OCI-M2 (cell line): ENCODE data around the gene NLRP6.

Experiments used
- DNase-seq: peaks from one replicate; lab custom pipeline; 2025; ENCODE audit not compliant: unreplicated experiment; lab: John Stamatoyannopoulos, UW

Gene NLRP6

GRCh38 chr11:292211-293121 lies 14.3 kb downstream of the NLRP6 start:
- no peak for DNase-seq

GRCh38 chr11:293271-293851 lies 15.2 kb downstream of the NLRP6 start:
- no peak for DNase-seq

GRCh38 chr11:293852-294661 lies 15.8 kb downstream of the NLRP6 start:
- DNase-seq = no peak

DNA sequence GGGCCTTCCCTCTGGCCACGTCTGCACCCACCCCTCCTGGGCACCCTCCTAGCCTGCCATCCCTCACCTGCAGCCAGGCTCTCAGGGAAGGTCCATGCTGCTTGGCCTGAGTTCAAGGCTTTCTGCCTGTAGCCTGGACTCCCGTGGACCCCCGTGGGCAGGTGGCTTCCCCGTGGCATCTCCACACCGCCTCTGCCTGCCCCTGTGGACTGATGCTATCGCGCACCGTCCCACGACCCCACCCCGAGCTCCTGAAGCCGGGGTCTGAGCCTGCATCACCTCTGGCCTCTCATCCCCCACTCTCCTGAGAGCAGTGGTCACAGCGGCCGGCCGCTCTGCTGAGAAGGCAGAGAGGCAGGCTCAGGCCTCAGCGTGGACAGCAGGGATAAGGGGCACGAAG lies 16.6 kb downstream of the NLRP6 start:
- DNase-seq = no peak

GRCh38 chr11:295351-296170 lies 17.4 kb downstream of the NLRP6 start:
- DNase-seq = no peak

- DNase-seq = no peak
These were observed 18.2 kb downstream of the NLRP6 start for GRCh38 chr11:296171-297050.

DNA sequence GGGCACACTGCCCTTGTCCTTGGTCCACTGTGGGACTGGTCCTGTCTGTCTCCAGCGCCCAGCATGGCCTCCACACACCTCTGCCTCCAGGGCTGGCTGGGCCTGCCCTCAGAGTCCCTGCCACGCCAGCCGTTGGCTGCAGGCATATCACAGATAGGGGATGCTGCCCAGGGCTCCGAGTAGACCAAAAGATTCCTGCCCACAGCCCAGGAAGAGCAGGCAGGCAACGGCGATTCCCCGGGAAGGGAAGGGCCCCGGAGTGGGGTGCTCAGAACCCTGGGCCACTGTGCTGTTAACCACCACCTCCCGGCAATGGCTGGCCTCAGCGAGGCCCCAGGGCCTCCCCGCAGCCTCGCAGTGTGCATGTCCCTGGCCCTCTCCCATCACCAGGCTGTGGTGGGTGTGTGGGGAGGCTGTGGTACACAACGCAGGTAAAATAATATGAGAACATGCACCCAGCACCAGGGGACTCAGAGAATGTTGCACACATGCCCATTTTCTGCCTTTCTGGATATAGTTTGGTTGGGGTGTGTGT lies 18.9 kb downstream of the NLRP6 start:
- no peak for DNase-seq

DNA sequence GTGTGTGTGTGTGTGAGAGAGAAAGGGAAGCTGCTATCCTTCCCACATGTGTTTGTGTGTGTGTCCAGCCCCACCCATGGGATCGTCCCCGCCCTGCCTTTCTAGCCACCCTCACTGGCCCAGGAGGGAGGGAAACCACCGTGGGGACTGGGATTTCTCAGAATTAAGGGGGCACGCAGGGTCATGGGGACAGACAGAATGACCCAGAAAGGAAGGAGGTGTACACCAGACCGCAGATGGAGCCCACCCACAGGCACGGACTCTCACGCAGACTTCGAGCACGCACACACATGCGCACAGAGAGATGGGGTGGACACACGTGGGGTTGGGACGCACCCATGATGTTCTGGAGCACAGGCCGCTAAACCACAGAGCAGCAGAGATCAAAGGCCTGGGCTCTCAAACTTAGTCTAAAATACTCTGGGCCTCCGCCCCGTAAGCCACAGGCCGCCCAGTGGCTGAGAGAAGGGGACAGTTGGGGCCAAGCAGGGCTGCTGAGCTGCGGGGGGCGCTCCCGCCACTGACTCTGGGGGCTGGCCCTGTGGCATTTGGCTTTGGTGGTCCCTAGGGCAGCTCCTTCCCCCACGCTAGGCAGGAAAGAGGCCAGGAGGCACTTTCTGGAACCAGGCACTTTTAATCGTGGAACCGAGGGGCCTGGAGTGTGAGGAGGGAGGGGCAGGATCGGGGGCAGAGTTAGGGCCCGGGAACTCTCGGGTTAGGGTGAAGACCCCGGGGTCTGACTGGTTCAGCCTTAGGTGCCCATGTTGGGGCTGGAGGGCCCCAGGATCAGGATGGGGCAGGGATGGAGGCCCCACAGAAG lies 19.6 kb downstream of the NLRP6 start:
- DNase-seq = no peak

GRCh38 chr11:298406-299065 lies 20.3 kb downstream of the NLRP6 start:
- DNase-seq = no peak

DNA sequence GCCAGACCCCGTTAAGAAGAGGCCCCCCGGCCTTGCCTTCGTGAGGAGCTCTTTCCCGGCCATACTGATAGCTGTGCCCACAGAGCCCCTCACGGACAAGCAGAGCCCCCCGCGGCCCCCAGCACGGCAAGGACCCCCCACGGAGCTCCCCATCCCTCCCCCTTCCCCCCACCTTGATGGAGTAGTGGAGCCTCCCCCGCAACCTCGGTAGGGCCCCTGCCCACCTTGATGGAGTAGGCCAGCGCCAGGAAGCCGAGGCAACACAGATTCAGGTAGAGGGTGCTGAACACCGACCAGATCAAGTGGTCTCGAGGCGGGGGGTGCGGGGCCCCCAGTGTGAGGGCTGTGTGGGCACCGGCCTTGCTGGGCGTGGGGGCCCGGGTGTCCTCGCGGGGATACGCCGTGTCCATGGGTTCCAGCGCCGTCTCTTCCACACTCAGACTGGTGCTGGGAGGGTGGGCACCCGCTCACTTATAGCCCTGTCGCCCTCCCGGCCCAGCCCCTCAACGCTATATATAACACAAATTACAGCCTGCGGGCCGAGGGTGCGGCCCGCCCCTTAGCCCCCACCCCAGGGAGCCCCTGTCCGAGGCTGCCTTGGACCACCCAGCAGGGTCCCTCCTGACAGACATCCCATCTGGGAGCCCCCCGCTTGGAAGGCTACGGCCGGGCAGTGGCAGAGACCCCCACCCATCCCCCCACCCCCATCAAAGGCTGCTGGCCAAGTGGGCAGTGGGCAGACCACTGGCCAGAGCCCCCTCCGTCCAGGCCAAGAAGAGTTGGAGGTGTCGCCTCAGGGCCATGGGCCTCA lies 21.1 kb downstream of the NLRP6 start, which contains the start of gene IFITM5:
Gene IFITM5 (minus strand): TSS at position 446 of the 811 bp plus-strand sequence. CDS start 36 bp downstream, at position 410.
- DNase-seq = no peak

DNA sequence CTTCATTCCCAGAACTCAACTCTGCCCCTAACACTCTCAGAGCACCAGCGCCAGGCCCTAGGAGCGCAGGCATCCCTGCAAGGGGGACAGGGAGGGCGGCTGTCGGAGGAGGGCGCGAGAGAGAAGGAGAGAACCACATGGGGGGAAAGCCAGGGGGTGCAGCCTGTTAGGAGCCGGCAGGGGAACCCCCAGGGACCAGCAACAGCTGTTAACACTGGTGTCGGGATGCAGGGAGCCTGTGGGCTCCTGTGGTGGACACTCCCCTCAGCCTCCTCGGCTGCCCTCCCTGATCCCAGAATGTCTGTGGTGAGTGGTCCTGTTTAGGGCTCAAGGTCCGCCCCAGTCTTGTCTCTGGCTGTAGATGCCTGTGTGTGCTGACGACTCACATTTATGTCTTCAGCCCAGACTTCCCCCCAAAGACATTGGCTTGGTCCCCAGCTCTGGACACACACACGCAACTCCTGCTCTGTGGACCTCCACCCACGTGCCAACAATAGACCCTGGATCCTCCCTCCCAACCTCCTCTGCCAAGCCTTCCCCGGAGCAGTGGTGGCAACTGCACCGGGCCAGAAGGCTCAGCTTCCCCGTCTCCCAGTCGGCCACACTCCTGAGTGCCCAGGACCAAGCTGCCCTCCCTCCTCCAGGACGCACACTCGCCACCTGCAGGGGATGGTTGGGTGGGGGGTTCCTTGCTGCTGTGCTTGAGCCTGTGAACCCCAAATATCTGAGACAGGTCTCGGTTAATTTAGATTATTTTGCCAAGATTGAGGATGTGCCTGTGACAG lies 21.9 kb downstream of the NLRP6 start:
- no peak for DNase-seq

DNA sequence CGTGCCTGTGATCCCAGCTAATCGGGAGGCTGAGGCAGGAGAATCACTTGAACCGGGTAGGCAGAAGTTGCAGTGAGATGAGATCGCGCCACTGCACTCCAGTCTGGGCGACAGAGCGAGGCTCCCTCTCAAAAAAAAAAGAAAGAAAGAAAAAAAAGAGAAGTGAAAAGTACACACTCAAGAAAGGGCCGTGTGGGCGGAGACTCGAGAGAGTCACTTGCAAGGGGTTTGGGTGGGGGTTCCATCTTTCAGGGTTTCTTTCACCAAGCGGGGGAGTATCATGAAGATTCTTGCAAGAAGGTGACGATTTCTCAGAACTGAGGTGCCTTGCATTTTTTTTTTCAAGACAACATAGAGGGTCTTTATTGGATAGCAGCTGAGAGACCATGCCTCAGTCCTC lies 25.2 kb downstream of the NLRP6 start:
- no peak for DNase-seq

DNA sequence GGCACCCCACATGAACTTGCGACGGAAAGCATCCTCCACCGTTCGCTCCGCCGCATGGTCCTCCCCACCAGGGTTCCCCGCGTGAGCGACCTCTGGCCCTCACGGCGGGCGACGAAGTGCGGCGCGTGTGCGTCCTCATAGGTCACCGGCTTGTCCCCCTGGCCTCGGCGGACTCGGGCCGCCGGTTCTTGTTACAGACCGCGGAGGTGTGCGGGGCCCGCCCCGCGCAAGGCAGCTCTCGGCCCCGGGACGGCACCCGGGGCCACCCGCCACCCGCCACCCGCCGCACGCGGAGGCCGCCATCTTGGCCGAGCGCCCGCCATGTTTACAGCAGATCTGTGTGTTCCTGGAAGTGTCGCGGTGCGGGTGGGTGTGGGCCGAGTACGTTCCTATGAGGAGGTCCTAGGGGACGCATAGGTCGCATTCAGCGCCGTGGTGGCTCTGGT lies 25.9 kb downstream of the NLRP6 start:
- no peak for DNase-seq

DNA sequence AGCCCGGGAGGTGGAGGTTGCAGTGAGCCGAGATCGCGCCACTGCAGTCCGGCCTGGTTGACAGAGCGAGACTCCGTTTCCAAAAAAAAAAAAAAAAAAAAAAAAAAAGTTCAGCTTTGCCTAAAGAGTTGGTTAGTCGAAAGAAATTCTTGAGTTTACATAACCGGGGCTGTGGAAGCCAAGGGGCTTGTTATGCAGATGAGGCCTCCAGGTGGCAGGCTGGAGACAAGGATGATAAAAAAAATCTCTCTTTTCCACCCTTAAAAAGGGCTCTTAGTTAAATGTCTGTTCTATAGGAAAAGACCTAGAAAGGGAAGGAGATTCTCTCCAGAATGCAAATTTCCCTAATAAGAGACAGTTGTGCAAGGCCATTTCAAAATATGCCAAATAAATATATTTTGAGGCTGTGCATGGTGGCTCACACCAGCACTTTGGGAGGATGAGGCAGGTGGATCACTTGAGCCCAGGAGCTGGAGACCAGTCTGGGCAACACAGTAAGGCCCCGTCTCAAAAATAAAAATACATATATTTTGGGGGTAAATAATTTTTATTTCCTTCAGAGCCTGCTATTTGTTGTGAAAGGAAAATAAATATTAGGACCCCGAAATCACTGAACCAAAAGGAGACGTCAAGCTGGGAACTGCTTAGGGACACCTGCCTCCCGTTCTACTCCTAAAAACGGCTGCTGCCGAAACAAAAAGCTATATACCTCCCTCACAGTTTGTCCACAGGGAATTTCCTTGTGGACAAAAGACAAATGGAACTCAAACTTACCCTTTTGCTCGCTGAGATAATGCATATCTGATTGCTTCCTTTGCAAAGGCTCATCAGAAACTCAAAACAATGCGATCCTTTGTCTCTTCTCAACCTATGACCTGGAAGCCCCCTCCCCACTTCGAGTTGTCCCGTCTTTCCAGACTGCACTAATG lies 27.0 kb downstream of the NLRP6 start:
- DNase-seq = no peak

GRCh38 chr11:305844-306211 lies 27.6 kb downstream of the NLRP6 start:
- no peak for DNase-seq
